Mammary epithelial cell (primary cell): ENCODE results near the gene FBXO36.

Experiments
- EZH2 ChIP-seq: IDR thresholded peaks from 2 replicates; pipeline ENCODE4 v1.6.1; 2012; ENCODE audit warnings: low read length, inconsistent platforms, borderline replicate concordance
- TF ChIP-seq, protein P1 (sequence below), 2 donors: IDR thresholded peaks in 1 of 2; conservative IDR thresholded peaks in 1 of 2; 2 replicates each; pipeline ENCODE4 v1.5.1; 2011 to 2012; ENCODE audit warnings: inconsistent platforms in 2 of 2, low read length in 2 of 2, mild to moderate bottlenecking in 2 of 2, control low read depth in 1 of 2, low read depth in 1 of 2; ENCODE audit not compliant: insufficient read depth in 1 of 2; ENCODE audit errors: extremely low read depth in 1 of 2

DNA sequence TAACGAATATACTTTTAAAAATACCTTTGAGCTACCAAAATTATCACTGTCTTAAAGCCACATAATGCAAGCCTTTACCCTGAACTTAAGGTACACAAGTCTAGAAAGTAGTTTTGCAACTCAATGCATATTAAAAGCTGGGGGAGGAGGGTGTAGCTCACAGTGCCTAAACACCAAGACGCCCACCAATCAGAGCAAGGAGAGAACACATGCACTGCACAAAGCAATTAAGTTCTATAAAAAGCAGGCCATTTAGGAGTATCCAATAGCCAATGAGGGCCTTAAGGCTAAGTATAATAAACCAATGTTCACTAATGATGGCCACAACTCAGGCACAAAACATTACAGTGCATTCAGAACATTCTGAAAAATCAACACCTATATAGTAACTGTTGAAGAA, 16.7 kb upstream of the FBXO36 start:
- TF ChIP-seq EZH2, result no peak
- TF ChIP-seq, protein P1, sequence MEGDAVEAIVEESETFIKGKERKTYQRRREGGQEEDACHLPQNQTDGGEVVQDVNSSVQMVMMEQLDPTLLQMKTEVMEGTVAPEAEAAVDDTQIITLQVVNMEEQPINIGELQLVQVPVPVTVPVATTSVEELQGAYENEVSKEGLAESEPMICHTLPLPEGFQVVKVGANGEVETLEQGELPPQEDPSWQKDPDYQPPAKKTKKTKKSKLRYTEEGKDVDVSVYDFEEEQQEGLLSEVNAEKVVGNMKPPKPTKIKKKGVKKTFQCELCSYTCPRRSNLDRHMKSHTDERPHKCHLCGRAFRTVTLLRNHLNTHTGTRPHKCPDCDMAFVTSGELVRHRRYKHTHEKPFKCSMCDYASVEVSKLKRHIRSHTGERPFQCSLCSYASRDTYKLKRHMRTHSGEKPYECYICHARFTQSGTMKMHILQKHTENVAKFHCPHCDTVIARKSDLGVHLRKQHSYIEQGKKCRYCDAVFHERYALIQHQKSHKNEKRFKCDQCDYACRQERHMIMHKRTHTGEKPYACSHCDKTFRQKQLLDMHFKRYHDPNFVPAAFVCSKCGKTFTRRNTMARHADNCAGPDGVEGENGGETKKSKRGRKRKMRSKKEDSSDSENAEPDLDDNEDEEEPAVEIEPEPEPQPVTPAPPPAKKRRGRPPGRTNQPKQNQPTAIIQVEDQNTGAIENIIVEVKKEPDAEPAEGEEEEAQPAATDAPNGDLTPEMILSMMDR (conservative IDR thresholded peaks at IDR 0.05 in 1 of 2, IDR thresholded peaks at IDR 0.05 in 1 of 2; ENCODE audit: extremely low read depth in 1 of 2, insufficient read depth in 1 of 2, low read depth in 1 of 2, low read length in 2 of 2), result no peak
